ENCODE data around the gene CUX1. TPM values are rescaled to one million over a fixed set of nuclear protein-coding genes. Genes with fewer than 3 reads are reported as not detected.
"Not testable (repeated sequence)": the region's sequence is repeated elsewhere in the genome, so short reads cannot be mapped to it uniquely, and the experiment has no call there.

CUX1 gene
- polyA plus RNA-seq, 4 donors, result 29.2 to 77.5 (median 32.3) TPM

- H3K9me3 ChIP-seq (ENCODE audit: control insufficient read depth in 2 of 2, insufficient read depth in 1 of 2, low read depth in 1 of 2, low read length in 1 of 2), result no peaks in the 10 kb centered on the region
- WGBS, 3 donors, result 79 to 81% (median 80%) methylated on average over 9 of the region's 9 CpGs
- no peak for FAIRE-seq
Observed at GRCh38 chr7:101833799-101834198, 16.4 kb downstream of the CUX1 start.

GRCh38 chr7:101835136-101835535 is 17.7 kb downstream of the CUX1 start:
- Histone ChIP-seq H3K4me1 (ENCODE audit: control insufficient read depth in 3 of 3, insufficient read depth in 2 of 3, low read depth in 1 of 3, low read length in 2 of 3) (no peaks in the 10 kb centered on the region), H3K27ac (ENCODE audit: low read depth in 1 of 3, low read length in 2 of 3) (no peak overlapping the region), H3K27me3 (ENCODE audit: control insufficient read depth in 3 of 3, insufficient read depth in 3 of 3, low read length in 3 of 3) (no peaks in the 10 kb centered on the region), H3K36me3 (ENCODE audit: control insufficient read depth in 3 of 3, insufficient read depth in 2 of 3, low read depth in 1 of 3, low read length in 3 of 3) (peaks cover 0 to 28% (median 0%) of the 10 kb centered on the region in 3 donors), H3K9me3 (ENCODE audit: control insufficient read depth in 2 of 2, insufficient read depth in 1 of 2, low read depth in 1 of 2, low read length in 1 of 2) (no peaks in the 10 kb centered on the region), H3K4me3 (ENCODE audit: low read depth in 1 of 3, low read length in 3 of 3) (no peak overlapping the region)
- WGBS, 3 donors, result 98% methylated on average over 12 of the region's 12 CpGs
- no peak for FAIRE-seq
- DNase-seq, result no peak

More at GRCh38 chr7:101833799-101834198, 16.4 kb downstream of the CUX1 start:
- no peak overlapping the region for H3K27ac ChIP-seq (ENCODE audit: low read depth in 1 of 3, low read length in 2 of 3)
- DNase-seq, result no peak
- no peak overlapping the region for H3K4me3 ChIP-seq (ENCODE audit: low read depth in 1 of 3, low read length in 3 of 3)
- no peaks in the 10 kb centered on the region for H3K4me1 ChIP-seq (ENCODE audit: control insufficient read depth in 3 of 3, insufficient read depth in 2 of 3, low read depth in 1 of 3, low read length in 2 of 3)
- no peaks in the 10 kb centered on the region for H3K27me3 ChIP-seq (ENCODE audit: control insufficient read depth in 3 of 3, insufficient read depth in 3 of 3, low read length in 3 of 3)
- peaks cover 0 to 35% (median 0%) of the 10 kb centered on the region in 3 donors for H3K36me3 ChIP-seq (ENCODE audit: control insufficient read depth in 3 of 3, insufficient read depth in 2 of 3, low read depth in 1 of 3, low read length in 3 of 3)

GRCh38 chr7:101837433-101837832 is 20.0 kb downstream of the CUX1 start:
- not testable (repeated sequence) for DNase-seq; H3K27ac ChIP-seq (ENCODE audit: low read depth in 1 of 3, low read length in 2 of 3); H3K4me1 ChIP-seq (ENCODE audit: control insufficient read depth in 3 of 3, insufficient read depth in 2 of 3, low read depth in 1 of 3, low read length in 2 of 3); FAIRE-seq; H3K27me3 ChIP-seq (ENCODE audit: control insufficient read depth in 3 of 3, insufficient read depth in 3 of 3, low read length in 3 of 3); H3K4me3 ChIP-seq (ENCODE audit: low read depth in 1 of 3, low read length in 3 of 3); H3K9me3 ChIP-seq (ENCODE audit: control insufficient read depth in 2 of 2, insufficient read depth in 1 of 2, low read depth in 1 of 2, low read length in 1 of 2)
- 87 to 95% (median 94%) methylated on average over 7 of the region's 7 CpGs for WGBS, 3 donors
- H3K36me3 ChIP-seq (ENCODE audit: control insufficient read depth in 3 of 3, insufficient read depth in 2 of 3, low read depth in 1 of 3, low read length in 3 of 3), result peaks cover 0 to 18% (median 0%) of the 10 kb centered on the region in 3 donors

- peaks cover 0 to 13% (median 0%) of the 10 kb centered on the region in 3 donors for H3K36me3 ChIP-seq (ENCODE audit: control insufficient read depth in 3 of 3, insufficient read depth in 2 of 3, low read depth in 1 of 3, low read length in 3 of 3)
- WGBS, 3 donors, result 85 to 87% (median 87%) methylated on average over 17 of the region's 17 CpGs
- no peak overlapping the region for H3K27ac ChIP-seq (ENCODE audit: low read depth in 1 of 3, low read length in 2 of 3)
- no peaks in the 10 kb centered on the region for H3K27me3 ChIP-seq (ENCODE audit: control insufficient read depth in 3 of 3, insufficient read depth in 3 of 3, low read length in 3 of 3)
- no peak overlapping the region for H3K4me3 ChIP-seq (ENCODE audit: low read depth in 1 of 3, low read length in 3 of 3)
- no peak for FAIRE-seq
- H3K9me3 ChIP-seq (ENCODE audit: control insufficient read depth in 2 of 2, insufficient read depth in 1 of 2, low read depth in 1 of 2, low read length in 1 of 2), result no peaks in the 10 kb centered on the region
- no peak for DNase-seq
- peaks cover 0 to 2% (median 0%) of the 10 kb centered on the region in 3 donors for H3K4me1 ChIP-seq (ENCODE audit: control insufficient read depth in 3 of 3, insufficient read depth in 2 of 3, low read depth in 1 of 3, low read length in 2 of 3)
Observed at GRCh38 chr7:101838837-101839483, 21.5 kb downstream of the CUX1 start.

- FAIRE-seq (no peak), DNase-seq (no peak)
- no peak overlapping the region for H3K27ac ChIP-seq (ENCODE audit: low read depth in 1 of 3, low read length in 2 of 3)
- H3K4me1 ChIP-seq (ENCODE audit: control insufficient read depth in 3 of 3, insufficient read depth in 2 of 3, low read depth in 1 of 3, low read length in 2 of 3), result peaks cover 0 to 3% (median 0%) of the 10 kb centered on the region in 3 donors
- peaks cover 0 to 12% of the 10 kb centered on the region in 2 donors for H3K9me3 ChIP-seq (ENCODE audit: control insufficient read depth in 2 of 2, insufficient read depth in 1 of 2, low read depth in 1 of 2, low read length in 1 of 2)
- H3K4me3 ChIP-seq (ENCODE audit: low read depth in 1 of 3, low read length in 3 of 3), result no peak overlapping the region
- no peaks in the 10 kb centered on the region for H3K27me3 ChIP-seq (ENCODE audit: control insufficient read depth in 3 of 3, insufficient read depth in 3 of 3, low read length in 3 of 3)
- H3K36me3 ChIP-seq (ENCODE audit: control insufficient read depth in 3 of 3, insufficient read depth in 2 of 3, low read depth in 1 of 3, low read length in 3 of 3), result peaks cover 0 to 16% (median 0%) of the 10 kb centered on the region in 3 donors
- WGBS, 3 donors, result 64 to 77% (median 73%) methylated on average over 3 of the region's 3 CpGs
Observed at GRCh38 chr7:101841328-101841727, 23.9 kb downstream of the CUX1 start.

- H3K36me3 ChIP-seq (ENCODE audit: control insufficient read depth in 3 of 3, insufficient read depth in 2 of 3, low read depth in 1 of 3, low read length in 3 of 3), result peaks cover 0 to 29% (median 0%) of the 10 kb centered on the region in 3 donors
- no peaks in the 10 kb centered on the region for H3K27me3 ChIP-seq (ENCODE audit: control insufficient read depth in 3 of 3, insufficient read depth in 3 of 3, low read length in 3 of 3)
- no peak overlapping the region for H3K27ac ChIP-seq (ENCODE audit: low read depth in 1 of 3, low read length in 2 of 3)
- DNase-seq (no peak), FAIRE-seq (no peak)
- WGBS, 3 donors, result 76 to 86% (median 82%) methylated on average over 13 of the region's 13 CpGs
- H3K4me3 ChIP-seq (ENCODE audit: low read depth in 1 of 3, low read length in 3 of 3), result no peak overlapping the region
- H3K9me3 ChIP-seq (ENCODE audit: control insufficient read depth in 2 of 2, insufficient read depth in 1 of 2, low read depth in 1 of 2, low read length in 1 of 2), result peaks cover 0 to 33% of the 10 kb centered on the region in 2 donors
- peaks cover 0 to 3% (median 0%) of the 10 kb centered on the region in 3 donors for H3K4me1 ChIP-seq (ENCODE audit: control insufficient read depth in 3 of 3, insufficient read depth in 2 of 3, low read depth in 1 of 3, low read length in 2 of 3)
Observed at GRCh38 chr7:101843293-101844271, 26.2 kb downstream of the CUX1 start.

GRCh38 chr7:101845974-101846373 is 28.5 kb downstream of the CUX1 start:
- H3K4me1 ChIP-seq (ENCODE audit: control insufficient read depth in 3 of 3, insufficient read depth in 2 of 3, low read depth in 1 of 3, low read length in 2 of 3), result peaks cover 0 to 3% (median 0%) of the 10 kb centered on the region in 3 donors
- H3K36me3 ChIP-seq (ENCODE audit: control insufficient read depth in 3 of 3, insufficient read depth in 2 of 3, low read depth in 1 of 3, low read length in 3 of 3), result peaks cover 0 to 24% (median 0%) of the 10 kb centered on the region in 3 donors
- FAIRE-seq (no peak), DNase-seq (no peak)
- H3K27ac ChIP-seq (ENCODE audit: low read depth in 1 of 3, low read length in 2 of 3), result no peak overlapping the region
- 95 to 100% (median 98%) methylated on average over 2 of the region's 2 CpGs for WGBS, 3 donors
- H3K9me3 ChIP-seq (ENCODE audit: control insufficient read depth in 2 of 2, insufficient read depth in 1 of 2, low read depth in 1 of 2, low read length in 1 of 2), result peaks cover 0 to 37% of the 10 kb centered on the region in 2 donors
- no peaks in the 10 kb centered on the region for H3K27me3 ChIP-seq (ENCODE audit: control insufficient read depth in 3 of 3, insufficient read depth in 3 of 3, low read length in 3 of 3)
- no peak overlapping the region for H3K4me3 ChIP-seq (ENCODE audit: low read depth in 1 of 3, low read length in 3 of 3)

GRCh38 chr7:101846800-101847538 is 29.5 kb downstream of the CUX1 start:
- H3K27ac ChIP-seq (ENCODE audit: low read depth in 1 of 3, low read length in 2 of 3), result no peak overlapping the region
- peaks cover 0 to 27% (median 0%) of the 10 kb centered on the region in 3 donors for H3K36me3 ChIP-seq (ENCODE audit: control insufficient read depth in 3 of 3, insufficient read depth in 2 of 3, low read depth in 1 of 3, low read length in 3 of 3)
- DNase-seq (no peak), FAIRE-seq (no peak)
- H3K4me3 ChIP-seq (ENCODE audit: low read depth in 1 of 3, low read length in 3 of 3), result no peak overlapping the region
- peaks cover 0 to 37% of the 10 kb centered on the region in 2 donors for H3K9me3 ChIP-seq (ENCODE audit: control insufficient read depth in 2 of 2, insufficient read depth in 1 of 2, low read depth in 1 of 2, low read length in 1 of 2)
- WGBS, 3 donors, result 97 to 98% (median 97%) methylated on average over 11 of the region's 11 CpGs
- H3K4me1 ChIP-seq (ENCODE audit: control insufficient read depth in 3 of 3, insufficient read depth in 2 of 3, low read depth in 1 of 3, low read length in 2 of 3), result peaks cover 0 to 3% (median 0%) of the 10 kb centered on the region in 3 donors
- H3K27me3 ChIP-seq (ENCODE audit: control insufficient read depth in 3 of 3, insufficient read depth in 3 of 3, low read length in 3 of 3), result no peaks in the 10 kb centered on the region

Data from small intestine (tissue), 7 donors.